ENCODE results near the gene FBXL13. TPM values are rescaled to one million over a fixed set of nuclear protein-coding genes. Genes with fewer than 3 reads are reported as not detected.

The FBXL13 gene
- total and polyA plus RNA-seq, 2 experiments from 2014 or later = 1.2 to 2.5 TPM

- TF ChIP-seq REST (IDR thresholded peaks at IDR 0.05; ENCODE audit: unreplicated experiment) = no peak
- TF ChIP-seq, protein P1, sequence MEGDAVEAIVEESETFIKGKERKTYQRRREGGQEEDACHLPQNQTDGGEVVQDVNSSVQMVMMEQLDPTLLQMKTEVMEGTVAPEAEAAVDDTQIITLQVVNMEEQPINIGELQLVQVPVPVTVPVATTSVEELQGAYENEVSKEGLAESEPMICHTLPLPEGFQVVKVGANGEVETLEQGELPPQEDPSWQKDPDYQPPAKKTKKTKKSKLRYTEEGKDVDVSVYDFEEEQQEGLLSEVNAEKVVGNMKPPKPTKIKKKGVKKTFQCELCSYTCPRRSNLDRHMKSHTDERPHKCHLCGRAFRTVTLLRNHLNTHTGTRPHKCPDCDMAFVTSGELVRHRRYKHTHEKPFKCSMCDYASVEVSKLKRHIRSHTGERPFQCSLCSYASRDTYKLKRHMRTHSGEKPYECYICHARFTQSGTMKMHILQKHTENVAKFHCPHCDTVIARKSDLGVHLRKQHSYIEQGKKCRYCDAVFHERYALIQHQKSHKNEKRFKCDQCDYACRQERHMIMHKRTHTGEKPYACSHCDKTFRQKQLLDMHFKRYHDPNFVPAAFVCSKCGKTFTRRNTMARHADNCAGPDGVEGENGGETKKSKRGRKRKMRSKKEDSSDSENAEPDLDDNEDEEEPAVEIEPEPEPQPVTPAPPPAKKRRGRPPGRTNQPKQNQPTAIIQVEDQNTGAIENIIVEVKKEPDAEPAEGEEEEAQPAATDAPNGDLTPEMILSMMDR (conservative IDR thresholded peaks at IDR 0.05; ENCODE audit: low read depth in 2 of 2) = no peak
Observed at GRCh38 chr7:102983602-102984001, 91.0 kb downstream of the FBXL13 start (continued).

DNA sequence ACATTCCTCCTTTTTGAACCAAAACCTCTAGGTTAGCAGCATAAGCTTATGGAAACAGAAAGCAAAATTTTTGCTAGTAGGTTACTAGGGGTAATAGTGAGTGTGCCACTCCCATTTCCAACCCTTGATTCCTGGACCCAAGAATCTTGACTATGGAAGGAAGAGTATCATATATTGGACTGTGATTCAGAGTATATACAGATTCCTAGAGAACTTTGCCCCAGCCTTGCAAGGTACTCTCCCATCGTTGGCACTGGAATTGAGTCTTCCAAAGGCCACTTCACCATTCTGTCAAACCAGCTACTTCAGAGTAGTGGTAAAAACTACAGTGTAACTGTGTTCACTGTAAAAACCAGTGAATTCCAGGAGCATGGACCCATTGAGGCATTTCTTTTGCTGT lies 92.4 kb downstream of the FBXL13 start:
- Histone ChIP-seq H2AFZ (no peak overlapping the region), H3K4me1 (ENCODE audit: insufficient read depth) (no peaks in the 10 kb centered on the region), H3K36me3 (ENCODE audit: insufficient read depth) (no peaks in the 10 kb centered on the region), H3K4me2 (no peak overlapping the region), H3K4me3 (no peak overlapping the region), H3K79me2 (replicated peaks; ENCODE audit: insufficient read depth) (no peaks in the 10 kb centered on the region), H3K27me3 (ENCODE audit: insufficient read depth) (no peaks in the 10 kb centered on the region), H4K20me1 (replicated peaks; ENCODE audit: insufficient read depth) (no peaks in the 10 kb centered on the region), H3K27ac (ENCODE audit: low read depth) (no peak overlapping the region), H3F3A (replicated peaks; ENCODE audit: low read depth) (no peaks in the 10 kb centered on the region), H3K9me2 (ENCODE audit: insufficient read depth) (no peaks in the 10 kb centered on the region)
- Mint-ChIP-seq H3K27me3 (ENCODE audit: insufficient read depth, low read depth, poor library complexity) (peaks cover 2% of the 10 kb centered on the region), H3K36me3 (ENCODE audit: low read depth) (no peaks in the 10 kb centered on the region), H3K27ac (no peak overlapping the region), H3K4me3 (no peak overlapping the region), H3K4me1 (peaks cover 9% of the 10 kb centered on the region; the same call in 2 of the 3 replicates), H3K9me3 (no peaks in the 10 kb centered on the region)
- ATAC-seq = no peak
- DNase-seq (ENCODE audit: low spot score) = no peak
- TF ChIP-seq STAT1 (IDR thresholded peaks at IDR 0.05; ENCODE audit: unreplicated experiment) = no peak
- no peak for TF ChIP-seq NANOG (IDR thresholded peaks at IDR 0.05; ENCODE audit: borderline replicate concordance)
- TF ChIP-seq EZH2phosphoT487 (IDR thresholded peaks at IDR 0.05; ENCODE audit: unreplicated experiment) = no peak
- no peak for TF ChIP-seq ZNF331 (CRISPR knock-in tag; IDR thresholded peaks at IDR 0.05; ENCODE audit: low read depth)
- TF ChIP-seq, protein P2, sequence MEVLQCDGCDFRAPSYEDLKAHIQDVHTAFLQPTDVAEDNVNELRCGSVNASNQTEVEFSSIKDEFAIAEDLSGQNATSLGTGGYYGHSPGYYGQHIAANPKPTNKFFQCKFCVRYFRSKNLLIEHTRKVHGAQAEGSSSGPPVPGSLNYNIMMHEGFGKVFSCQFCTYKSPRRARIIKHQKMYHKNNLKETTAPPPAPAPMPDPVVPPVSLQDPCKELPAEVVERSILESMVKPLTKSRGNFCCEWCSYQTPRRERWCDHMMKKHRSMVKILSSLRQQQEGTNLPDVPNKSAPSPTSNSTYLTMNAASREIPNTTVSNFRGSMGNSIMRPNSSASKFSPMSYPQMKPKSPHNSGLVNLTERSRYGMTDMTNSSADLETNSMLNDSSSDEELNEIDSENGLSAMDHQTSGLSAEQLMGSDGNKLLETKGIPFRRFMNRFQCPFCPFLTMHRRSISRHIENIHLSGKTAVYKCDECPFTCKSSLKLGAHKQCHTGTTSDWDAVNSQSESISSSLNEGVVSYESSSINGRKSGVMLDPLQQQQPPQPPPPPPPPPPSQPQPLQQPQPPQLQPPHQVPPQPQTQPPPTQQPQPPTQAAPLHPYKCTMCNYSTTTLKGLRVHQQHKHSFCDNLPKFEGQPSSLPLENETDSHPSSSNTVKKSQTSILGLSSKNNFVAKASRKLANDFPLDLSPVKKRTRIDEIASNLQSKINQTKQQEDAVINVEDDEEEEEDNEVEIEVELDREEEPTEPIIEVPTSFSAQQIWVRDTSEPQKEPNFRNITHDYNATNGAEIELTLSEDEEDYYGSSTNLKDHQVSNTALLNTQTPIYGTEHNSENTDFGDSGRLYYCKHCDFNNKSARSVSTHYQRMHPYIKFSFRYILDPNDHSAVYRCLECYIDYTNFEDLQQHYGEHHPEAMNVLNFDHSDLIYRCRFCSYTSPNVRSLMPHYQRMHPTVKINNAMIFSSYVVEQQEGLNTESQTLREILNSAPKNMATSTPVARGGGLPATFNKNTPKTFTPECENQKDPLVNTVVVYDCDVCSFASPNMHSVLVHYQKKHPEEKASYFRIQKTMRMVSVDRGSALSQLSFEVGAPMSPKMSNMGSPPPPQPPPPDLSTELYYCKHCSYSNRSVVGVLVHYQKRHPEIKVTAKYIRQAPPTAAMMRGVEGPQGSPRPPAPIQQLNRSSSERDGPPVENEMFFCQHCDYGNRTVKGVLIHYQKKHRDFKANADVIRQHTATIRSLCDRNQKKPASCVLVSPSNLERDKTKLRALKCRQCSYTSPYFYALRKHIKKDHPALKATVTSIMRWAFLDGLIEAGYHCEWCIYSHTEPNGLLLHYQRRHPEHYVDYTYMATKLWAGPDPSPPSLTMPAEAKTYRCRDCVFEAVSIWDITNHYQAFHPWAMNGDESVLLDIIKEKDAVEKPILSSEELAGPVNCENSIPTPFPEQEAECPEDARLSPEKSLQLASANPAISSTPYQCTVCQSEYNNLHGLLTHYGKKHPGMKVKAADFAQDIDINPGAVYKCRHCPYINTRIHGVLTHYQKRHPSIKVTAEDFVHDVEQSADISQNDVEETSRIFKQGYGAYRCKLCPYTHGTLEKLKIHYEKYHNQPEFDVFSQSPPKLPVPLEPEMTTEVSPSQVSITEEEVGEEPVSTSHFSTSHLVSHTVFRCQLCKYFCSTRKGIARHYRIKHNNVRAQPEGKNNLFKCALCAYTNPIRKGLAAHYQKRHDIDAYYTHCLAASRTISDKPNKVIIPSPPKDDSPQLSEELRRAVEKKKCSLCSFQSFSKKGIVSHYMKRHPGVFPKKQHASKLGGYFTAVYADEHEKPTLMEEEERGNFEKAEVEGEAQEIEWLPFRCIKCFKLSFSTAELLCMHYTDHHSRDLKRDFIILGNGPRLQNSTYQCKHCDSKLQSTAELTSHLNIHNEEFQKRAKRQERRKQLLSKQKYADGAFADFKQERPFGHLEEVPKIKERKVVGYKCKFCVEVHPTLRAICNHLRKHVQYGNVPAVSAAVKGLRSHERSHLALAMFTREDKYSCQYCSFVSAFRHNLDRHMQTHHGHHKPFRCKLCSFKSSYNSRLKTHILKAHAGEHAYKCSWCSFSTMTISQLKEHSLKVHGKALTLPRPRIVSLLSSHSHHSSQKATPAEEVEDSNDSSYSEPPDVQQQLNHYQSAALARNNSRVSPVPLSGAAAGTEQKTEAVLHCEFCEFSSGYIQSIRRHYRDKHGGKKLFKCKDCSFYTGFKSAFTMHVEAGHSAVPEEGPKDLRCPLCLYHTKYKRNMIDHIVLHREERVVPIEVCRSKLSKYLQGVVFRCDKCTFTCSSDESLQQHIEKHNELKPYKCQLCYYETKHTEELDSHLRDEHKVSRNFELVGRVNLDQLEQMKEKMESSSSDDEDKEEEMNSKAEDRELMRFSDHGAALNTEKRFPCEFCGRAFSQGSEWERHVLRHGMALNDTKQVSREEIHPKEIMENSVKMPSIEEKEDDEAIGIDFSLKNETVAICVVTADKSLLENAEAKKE (CRISPR knock-in tag; IDR thresholded peaks at IDR 0.05) = no peak
- no peak for TF ChIP-seq ZNF114 (CRISPR knock-in tag; IDR thresholded peaks at IDR 0.05)
- TF ChIP-seq POLR2AphosphoS5 (IDR thresholded peaks at IDR 0.05; ENCODE audit: low read depth) = no peak
- TF ChIP-seq REST (IDR thresholded peaks at IDR 0.05; ENCODE audit: unreplicated experiment) = no peak
- no peak for TF ChIP-seq CREB1 (CRISPR knock-in tag; IDR thresholded peaks at IDR 0.05; ENCODE audit: low read depth)
- TF ChIP-seq JUNB (IDR thresholded peaks at IDR 0.05; ENCODE audit: unreplicated experiment) = no peak

Measured in GM23338 (cell line).